HG02970 (cell line): Measurements from ENCODE around the gene NAPSA.
"Not testable (repeated sequence)": the region's sequence is repeated elsewhere in the genome, so short reads cannot be mapped to it uniquely, and the experiment has no call there.

Source experiments
- ATAC-seq: cut with Tn5 transposase; IDR thresholded peaks from one replicate; pipeline ENCODE4 v1.9.1; 2021; ENCODE audit warnings: mild to moderate bottlenecking, moderate library complexity, moderate number of reproducible peaks; ENCODE audit not compliant: unreplicated experiment, low FRiP score

Gene NAPSA

DNA sequence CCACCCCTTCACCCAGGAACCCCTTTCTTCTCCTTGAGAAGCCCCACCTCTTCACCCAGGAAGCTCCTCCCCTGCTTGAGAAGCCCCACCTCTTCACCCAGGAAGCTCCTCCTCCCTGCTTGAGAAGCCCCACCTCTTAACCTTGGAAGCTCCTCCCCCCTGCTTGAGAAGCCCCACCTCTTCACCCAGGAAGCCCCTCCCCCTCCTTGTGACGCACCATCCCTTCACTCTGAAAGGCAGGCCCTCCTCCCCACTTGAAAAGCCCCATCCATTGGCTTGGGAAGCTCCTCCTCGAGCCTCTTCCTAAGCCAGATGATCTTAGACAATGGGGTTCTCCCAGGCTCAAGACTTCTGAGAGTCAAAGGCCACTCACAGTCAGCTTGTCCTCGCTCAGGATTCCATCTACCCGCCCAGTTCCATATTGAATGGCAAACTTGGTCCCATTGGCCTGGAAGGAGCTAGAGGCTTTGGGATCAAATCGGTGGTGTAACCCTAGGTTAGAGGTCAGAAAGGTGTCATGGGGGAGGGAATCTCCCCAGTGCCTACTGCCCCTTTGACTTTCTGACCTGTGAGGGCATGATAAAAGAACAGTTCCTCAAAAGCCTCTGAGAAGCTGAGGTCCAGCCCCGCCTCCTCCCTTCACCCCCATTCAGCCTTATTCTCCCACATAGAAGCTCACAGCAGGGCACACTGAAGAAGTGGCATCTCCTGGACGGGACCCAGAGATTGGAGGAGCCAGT lies 4.0 kb downstream of the NAPSA start:
- no peak for ATAC-seq

DNA sequence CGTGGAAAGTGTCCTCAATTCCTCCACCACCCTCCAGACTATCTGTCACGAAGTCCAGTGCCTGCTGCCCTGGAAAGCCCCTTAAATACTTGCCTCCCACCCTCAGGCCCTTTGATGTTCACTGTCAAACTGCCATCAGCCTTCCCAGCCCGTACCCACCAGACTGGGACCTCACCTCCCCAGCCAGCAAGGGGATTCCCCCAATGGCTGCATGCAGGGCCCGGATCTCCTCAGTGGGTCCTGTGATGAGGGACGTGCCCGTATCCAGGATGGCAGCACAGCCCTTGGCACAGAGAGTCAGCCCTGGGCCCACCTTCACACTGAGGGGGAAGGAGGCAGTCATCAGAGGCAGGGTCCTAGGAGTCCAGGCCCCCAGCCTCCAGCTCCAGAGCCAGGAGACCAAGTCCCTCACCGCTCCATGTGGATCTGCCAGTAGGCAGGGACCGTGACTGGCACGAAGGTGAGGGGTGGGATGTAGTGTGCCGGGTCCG lies 6.1 kb downstream of the NAPSA start:
- no peak for ATAC-seq

DNA sequence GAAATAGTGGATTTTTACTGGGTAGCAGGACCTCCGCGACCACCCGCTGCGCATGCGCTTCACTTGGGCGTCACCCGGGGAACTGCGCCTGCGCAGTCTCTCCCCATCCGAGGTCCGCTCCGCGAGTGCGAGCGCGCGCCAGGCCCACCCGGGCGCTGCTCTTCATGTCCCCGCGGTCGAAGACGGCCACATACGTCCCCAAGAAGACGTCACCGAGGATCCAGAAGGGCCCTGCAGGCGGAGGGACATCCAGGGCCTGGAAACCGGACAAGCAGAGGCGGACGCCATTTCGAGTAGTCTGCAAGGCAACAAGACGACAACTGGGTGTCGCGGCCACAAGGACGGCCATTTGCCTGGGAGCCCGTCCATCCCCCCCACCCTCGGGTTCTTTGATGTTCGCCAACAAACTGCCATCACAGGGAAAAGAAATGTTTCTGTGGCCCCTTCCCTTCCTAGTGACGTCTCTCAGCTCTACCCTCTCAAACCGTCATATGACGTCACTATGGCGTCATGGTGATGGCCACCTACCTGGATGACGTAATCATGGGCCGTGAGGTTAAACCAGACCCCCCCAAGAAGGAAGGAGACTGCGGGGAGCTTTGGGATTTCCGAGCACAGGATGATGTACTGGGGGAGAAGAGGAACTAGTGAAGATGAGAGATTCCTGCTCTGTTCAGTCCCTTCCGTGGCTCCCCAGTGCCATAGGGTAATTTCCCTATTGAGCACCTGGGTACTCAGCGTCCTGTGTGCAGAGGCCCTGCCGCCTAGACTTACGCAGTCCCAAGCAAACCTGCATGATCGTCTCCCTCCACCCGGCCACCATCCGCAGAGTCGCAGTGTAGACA lies 6.7 kb downstream of the NAPSA start:
- ATAC-seq, result no peak

DNA sequence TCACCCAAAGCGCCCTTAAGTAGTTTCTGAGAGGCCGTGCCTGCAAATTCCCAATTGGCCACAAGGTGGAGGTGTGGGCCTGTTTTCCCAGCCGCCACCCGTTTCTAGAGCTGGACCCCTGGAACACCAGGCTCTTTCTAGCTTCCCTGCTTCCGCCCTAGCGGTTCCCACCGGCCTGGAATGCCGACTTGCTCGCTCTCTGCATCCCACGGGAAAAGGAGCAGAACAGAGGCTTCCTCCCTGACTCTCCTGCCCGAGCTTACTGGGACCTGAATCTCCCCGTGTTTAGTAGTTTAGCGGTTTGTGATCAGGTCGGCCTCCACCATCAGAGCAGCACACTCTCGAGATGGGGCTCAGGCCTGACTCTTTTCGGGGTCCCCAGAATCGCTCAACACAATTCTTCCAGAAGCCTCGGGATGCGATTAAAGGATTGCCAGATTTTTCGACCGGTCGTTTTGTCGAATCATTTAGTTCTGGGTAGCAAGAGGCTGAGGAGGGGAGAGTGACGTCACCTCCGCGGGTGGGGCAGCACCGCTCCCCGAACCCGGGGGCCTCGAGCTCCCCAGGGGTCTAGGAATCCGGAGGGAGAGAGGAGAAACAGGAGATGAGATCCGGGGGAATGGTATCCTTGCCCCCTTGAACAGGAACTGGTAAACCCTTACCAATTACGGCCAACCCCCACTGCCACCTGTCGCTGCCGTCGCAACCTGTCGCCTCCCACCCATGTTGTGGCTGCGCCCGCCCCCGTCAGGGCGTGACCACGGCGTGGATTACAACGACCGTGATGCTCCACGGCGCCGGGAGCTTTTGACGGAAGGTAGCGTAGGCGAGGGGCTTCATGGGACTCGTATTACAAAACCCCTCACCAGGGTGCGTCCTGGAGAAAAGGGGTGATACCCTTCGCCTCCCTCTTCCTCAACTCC lies 8.0 kb downstream of the NAPSA start:
- ATAC-seq, result peak; percentile 50

DNA sequence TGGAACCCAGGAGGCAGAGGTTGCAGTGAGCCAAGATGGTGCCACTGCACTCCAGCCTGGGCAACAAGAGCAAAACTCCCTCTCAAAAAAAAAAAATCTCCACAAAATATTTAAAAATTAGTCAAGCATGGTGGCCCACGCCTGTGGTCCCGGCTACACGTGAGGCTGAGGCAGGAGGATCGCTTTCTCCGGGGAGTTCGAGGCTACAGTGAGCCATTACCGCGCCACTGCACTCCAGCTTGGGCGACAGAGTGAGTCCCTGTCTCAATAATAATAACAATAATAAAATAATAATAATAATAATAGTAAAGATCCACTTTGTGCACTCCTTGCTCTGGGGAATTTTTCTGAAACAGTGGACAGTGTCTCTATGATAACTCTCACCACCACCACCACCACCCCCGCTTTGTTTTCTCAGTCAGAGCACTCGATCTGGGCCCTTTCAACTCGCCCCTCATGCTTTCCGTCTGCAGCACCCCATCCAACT lies 8.7 kb downstream of the NAPSA start:
- no peak for ATAC-seq

DNA sequence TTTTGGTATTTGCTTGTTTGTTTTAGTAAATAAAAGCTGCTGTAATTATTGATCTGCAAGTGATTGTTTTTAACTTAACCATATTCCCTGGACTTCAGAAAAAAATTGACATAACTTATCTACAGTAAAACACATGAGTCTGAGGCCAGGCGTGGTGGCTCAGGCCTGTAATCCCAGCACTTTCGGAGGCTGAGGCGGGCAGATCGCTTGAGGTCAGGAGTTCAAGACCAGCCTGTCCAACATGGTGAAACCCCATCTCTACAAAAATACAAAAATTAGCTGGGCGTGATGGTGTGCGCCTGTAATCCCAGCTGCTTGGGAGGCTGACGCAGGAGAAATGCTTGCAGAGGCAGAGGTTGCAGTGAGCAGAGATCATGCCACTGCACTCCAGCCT lies 12.0 kb downstream of the NAPSA start:
- ATAC-seq, result not testable (repeated sequence)

DNA sequence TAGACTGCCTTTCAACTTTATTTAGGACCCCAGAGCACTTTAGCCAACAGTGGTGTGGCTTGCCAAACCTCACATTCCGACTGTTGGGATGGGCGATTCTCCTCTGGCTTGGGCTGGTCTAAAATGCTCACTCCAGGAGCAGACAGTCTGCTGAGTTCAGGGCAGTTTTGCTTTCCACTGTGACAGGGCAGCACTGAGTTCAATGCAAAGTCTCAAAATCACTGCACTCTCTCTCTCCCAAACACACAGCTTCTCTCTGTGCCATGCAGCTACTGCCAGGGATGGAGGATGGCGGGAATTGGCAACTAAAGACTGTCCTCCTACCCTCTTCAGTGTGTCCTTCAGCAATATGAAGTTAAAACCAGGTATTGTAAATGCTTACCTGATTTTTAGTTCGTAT lies 13.2 kb downstream of the NAPSA start:
- ATAC-seq, result no peak

DNA sequence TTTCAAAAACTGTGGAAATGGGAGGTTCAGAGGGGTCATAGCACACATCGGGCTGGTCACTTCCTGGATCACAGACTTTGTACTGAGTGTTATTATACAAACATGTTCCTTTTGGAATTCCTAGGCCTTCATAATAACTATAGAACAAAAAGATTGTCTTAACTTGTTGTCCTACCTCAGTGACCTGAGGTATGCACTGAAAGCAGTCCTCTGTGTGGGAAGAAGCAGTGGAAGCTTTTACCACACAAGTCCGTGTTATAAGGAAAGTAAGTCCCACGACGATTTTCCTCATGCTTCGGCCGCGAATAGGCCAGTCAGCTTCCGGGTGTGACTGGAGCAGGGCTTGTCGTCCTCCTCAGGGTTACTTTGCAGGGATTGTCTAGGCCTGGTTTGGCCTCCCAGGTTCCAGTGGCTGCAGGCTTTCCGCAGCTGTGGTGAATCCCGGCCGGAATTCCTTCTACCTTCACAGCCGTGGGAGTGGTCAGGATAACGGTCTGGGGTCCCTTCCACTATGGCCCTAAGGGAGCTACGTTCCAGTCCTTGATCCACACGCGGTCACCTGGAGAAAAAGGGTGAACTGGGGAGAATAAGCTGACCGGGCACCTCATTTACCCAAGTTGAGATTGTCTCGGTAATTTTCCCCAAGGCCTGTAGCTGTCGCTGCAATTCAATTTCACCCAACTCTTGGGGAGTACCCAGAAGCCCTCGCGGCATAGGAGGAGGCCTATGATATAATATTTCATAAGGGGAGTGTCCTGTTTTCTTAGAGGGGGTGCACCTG lies 16.0 kb downstream of the NAPSA start:
- ATAC-seq, result no peak

DNA sequence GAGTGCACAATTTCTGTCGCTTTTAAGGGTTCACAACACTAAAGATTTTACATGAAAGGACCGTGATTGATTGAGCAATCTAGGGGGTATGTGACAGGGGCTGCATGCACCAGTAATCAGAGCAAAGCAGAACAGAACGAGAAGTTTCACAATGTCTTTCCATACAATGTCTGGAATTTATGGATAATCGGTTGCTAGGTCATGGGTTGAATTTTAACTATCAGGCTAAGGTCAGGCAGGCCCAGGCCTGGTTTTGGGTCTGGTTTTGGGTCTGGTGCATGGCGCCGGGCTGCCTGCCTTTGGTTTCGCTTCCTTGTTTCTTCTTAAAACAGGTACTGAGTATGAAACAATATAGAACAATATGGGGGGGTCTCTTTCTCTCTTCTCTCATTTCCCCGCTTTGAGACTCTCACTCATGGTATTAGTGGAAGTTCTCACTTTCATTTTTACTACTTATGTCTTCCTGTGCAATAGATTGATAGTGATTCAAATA lies 18.3 kb downstream of the NAPSA start:
- ATAC-seq, result not testable (repeated sequence)

DNA sequence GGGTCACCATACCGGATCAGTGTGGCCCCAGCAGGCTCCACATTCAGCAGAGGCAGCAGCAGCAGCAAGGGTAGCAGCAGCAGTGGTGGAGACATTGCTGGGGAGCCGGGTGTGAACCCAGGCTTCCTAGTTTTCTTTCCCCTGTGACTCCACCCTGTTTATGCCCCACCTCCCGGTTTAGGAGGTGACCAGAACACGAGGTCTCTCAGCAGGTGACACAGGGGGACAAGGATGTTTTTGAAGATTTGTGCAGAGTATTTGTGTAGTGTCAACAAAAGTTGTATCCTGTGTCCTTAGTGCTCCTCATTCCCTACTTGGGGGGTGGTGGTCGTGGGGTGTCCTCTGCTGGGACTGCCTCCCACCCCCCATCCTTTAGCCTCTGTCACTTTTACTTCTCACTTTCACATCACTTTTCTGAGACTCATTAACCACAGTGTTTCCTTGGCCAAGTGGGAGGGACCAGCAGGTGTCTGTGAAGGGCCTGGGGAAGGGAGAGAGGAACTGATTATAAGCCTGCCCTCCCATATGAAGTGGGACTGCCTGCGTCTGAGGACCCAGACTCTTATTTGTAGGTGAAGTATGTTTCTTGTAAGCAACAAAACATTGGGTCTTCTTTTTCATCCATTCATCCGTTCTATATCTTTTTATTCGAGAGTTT lies 20.6 kb downstream of the NAPSA start:
- ATAC-seq, result no peak

DNA sequence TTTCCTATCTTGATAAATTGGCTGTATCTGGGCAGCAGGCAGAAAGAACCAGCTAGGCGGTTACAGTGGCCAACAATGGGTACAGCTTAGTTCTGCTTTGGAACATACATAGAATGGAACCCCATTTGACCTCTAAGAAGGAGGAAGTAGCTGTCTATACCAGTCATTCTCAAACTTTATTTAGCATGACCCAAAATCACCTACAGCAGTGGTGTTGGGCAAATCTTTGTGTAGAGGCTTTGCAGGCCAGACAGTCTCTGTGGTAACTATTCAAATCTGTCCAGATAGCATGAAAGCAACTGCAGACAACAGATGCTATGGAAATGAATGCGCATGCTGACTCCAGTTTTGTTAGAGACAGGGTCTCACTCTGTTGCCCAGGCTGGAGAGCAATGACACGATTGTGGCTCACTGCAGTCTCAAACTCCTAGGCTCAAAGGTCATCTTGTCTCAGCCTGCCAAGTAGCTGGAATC lies 24.3 kb downstream of the NAPSA start:
- ATAC-seq, result no peak

DNA sequence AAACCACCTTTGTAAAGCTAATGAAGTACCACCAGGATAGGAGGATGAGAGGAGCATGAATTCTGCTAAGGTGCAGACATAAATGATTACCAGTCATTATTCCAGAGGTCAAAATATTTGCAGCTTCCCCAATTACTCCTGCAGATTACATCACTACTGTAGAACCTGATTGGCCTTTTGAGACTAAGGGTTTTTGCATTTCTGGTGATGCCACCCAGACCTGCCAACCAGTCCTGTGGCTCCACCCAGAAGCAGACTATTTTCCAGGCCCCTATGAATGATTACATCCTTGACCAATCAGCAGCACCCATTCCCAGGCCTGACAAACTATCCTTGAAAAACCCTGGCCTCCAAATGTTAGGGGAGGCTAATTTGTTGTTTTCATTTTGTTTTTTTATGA lies 25.1 kb downstream of the NAPSA start:
- ATAC-seq, result no peak

DNA sequence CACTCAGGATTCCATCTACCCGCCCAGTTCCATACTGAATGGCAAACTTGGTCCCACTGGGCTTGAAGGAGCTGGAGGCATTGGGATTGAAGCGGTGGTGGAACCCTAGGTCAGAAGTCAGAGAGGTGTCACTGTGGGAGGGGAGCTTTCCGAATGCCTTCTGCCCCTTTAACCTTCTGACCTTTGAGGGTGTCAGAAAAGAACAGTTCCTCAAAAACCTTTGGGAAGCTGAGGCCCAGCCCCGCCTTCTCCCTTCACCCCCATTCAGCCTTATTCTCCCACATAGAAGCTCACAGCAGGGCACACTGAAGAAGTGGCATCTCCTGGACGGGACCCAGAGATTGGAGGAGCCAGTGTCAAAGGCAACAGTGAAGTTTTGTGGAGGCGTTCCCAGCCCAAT lies 28.4 kb downstream of the NAPSA start:
- not testable (repeated sequence) for ATAC-seq

DNA sequence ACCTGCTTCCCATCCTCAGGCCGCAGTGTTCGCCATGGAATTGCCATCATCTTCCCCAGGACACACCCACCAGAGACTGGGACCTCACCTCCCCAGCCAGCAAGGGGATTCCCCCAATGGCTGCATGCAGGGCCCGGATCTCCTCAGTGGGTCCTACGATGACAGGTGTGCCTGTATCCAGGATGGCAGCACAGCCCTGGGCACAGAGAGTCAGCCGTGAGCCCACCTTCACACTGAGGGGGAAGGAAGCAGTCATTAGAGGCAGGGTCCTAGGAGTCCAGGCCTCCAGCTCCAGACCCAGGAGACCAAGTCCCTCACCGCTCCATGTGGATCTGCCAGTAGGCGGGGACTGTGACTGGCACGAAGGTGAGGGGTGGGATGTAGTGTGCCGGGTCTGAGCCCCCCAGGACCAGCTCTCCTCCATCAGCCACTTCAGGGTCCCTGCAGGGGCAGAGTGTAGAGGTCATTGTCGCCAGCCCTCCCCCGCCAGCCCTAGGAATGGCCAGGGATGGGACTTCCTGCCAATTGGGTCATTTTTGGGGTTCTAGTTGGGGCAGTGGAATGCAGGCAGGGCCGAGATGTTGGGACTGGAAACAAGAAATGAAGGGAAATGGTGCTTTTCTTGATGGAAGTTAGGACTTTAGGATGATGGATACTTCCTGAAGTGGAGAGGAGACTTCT lies 30.6 kb downstream of the NAPSA start:
- ATAC-seq, result no peak

DNA sequence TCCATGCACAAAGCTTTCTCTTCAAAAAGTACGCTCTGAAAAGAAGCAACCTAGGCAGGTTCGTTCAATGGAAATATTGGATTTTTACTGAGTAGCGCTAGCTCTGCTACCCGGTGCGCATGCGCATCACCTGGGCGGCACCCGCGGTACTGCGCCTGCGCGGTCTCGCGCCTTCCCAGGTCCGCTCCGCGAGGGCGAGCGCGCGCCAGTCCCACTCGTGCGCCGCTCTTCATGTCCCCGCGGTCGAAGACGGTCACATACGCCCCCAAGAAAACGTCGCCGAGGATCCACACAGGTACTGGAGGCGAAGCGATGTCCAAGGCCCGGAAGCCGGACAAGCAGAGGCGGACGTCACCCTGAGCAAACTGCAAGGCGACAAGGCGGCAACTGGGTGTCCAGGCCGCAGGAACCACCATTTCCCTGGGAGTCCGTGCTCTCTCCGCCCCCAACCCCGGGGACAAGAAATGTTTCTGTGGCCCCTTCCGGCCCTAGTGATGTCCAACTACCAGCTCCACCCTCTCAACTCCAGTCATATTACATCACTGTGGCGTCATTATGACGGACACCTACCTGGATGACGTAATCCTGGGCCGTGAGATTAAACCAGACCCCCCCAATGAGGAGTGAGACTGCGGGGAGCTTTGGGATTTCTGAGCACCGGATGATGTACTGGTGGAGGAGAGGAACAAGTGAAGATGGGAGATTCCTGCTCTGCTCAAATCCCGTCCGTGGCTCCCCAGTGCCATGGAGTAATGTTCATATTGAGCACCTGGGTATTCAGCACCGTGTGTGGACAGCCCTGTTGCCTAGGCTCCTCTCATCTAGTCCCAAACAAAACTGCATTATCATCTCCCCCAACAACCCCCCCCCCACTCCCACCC lies 31.5 kb downstream of the NAPSA start:
- ATAC-seq, result peak; percentile 35

DNA sequence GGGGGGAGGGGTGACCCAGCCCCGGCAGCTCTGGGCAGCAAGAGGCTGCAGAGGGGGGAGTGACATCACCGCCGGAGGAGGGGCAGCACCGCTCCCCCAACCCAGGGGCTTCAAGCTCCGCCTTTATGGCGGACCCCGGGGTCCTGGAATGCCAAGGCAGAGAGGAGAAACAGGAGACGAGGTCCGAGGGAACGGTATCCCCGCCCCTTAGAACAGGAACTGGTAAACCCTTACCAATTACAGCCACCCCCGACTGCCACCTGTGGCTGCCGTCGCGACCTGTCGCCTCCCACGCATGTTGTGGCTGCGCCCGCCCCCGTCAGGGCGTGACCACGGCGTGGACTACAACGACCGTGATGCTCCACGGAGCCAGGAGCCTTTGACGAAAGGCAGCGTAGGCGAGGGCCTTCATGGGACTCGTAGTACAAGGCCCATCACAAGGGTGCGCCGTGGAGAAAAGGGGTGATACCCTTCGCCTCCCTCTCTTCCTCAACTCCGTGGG lies 32.2 kb downstream of the NAPSA start:
- ATAC-seq, result peak; percentile 35
